ENCODE measurements around the gene PRKAG2.

GRCh38 chr7:151568956-151569940, 307.7 kb downstream of the PRKAG2 start:
- TF ChIP-seq, protein P1, sequence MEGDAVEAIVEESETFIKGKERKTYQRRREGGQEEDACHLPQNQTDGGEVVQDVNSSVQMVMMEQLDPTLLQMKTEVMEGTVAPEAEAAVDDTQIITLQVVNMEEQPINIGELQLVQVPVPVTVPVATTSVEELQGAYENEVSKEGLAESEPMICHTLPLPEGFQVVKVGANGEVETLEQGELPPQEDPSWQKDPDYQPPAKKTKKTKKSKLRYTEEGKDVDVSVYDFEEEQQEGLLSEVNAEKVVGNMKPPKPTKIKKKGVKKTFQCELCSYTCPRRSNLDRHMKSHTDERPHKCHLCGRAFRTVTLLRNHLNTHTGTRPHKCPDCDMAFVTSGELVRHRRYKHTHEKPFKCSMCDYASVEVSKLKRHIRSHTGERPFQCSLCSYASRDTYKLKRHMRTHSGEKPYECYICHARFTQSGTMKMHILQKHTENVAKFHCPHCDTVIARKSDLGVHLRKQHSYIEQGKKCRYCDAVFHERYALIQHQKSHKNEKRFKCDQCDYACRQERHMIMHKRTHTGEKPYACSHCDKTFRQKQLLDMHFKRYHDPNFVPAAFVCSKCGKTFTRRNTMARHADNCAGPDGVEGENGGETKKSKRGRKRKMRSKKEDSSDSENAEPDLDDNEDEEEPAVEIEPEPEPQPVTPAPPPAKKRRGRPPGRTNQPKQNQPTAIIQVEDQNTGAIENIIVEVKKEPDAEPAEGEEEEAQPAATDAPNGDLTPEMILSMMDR (IDR thresholded peaks at IDR 0.05; ENCODE audit: low read depth, low read length, poor library complexity, severe bottlenecking): no peak
- no peak for TF ChIP-seq EZH2phosphoT487 (IDR thresholded peaks at IDR 0.05; ENCODE audit: borderline replicate concordance, low read length)

Measured in DOHH2 (cell line).